HepG2 (cell line): ENCODE results near the gene MIPEP. TPM values are rescaled to one million over a fixed set of nuclear protein-coding genes. Genes with fewer than 3 reads are reported as not detected.

Experiments
- ATAC-seq: fragments of 200-7000 bp; cut with Tn5 transposase; 3 replicates; pipeline ENCODE4 v1.9.1; 2020; ENCODE audit warnings: mild to moderate bottlenecking, moderate library complexity
- BruUV-seq: library from RNA; stranded (reverse); fragments of 400-500 nt; replicated peaks from 2 replicates; lab custom pipeline; 2021; lab: Mats Ljungman, UMichigan
- CTCF ChIA-PET: fragments of 300-600 bp; formaldehyde crosslinking; extraction: SDS; loops from one replicate; lab custom pipeline; 2021; ENCODE audit warnings: low total read pairs, inconsistent platforms, low intra/inter-chr PET ratio; lab: Yijun Ruan, JAX
- POLR2A ChIA-PET: fragments of 350-600 bp; sonication (Branson Sonifier 250); formaldehyde crosslinking; loops from one replicate; lab custom pipeline; 2020; ENCODE audit warnings: antibody characterized with exemption, inconsistent platforms; lab: Yijun Ruan, JAX
- DNase-seq: peaks from one replicate; pipeline ENCODE4 v3.0.0-alpha.2; 2015; ENCODE audit warnings: low spot score
- FAIRE-seq: peaks from 3 replicates; lab custom pipeline; 2011; peaks lifted over from hg19 to GRCh38; lab: Jason Lieb, UNC
- H2AFZ ChIP-seq: one replicate; pipeline ENCODE4 v1.6.1; 2011; ENCODE audit warnings: low read length, inconsistent platforms
- H3K27ac ChIP-seq: fragments of 300-600 bp; 3 replicates; pipeline ENCODE4 v1.8.0; 2011; ENCODE audit warnings: mixed run types, mild to moderate bottlenecking, mixed read lengths, low read length, inconsistent platforms; ENCODE audit not compliant: insufficient read depth; ENCODE audit errors: extremely low read length
- H3K27me3 ChIP-seq, 2 experiments: fragments of 200-600 bp in 1 of 2; 2 replicates in 1 of 2; 3 replicates in 1 of 2; pipeline versions ENCODE4 v1.6.0 to v1.8.0; 2011; ENCODE audit warnings: low read length in 2 of 2, mild to moderate bottlenecking in 2 of 2, moderate library complexity in 2 of 2, inconsistent platforms in 1 of 2; ENCODE audit not compliant: insufficient read depth in 2 of 2, control insufficient read depth in 1 of 2
- H3K36me3 ChIP-seq, 2 experiments: fragments of 200-600 bp in 1 of 2; replicated peaks in 1 of 2; 2 replicates in 1 of 2; 3 replicates in 1 of 2; pipeline versions ENCODE4 v1.5.1 to v1.8.0; 2011; ENCODE audit warnings: low read length in 2 of 2, inconsistent platforms in 1 of 2; ENCODE audit not compliant: insufficient read depth in 2 of 2, control insufficient read depth in 1 of 2
- H3K4me1 ChIP-seq: 2 replicates; pipeline ENCODE4 v1.5.1; 2012; ENCODE audit warnings: low read length, inconsistent platforms; ENCODE audit not compliant: insufficient read depth
- H3K4me2 ChIP-seq: 2 replicates; pipeline ENCODE4 v1.6.0; 2011; ENCODE audit warnings: low read depth, low read length, inconsistent platforms
- H3K4me3 ChIP-seq, 3 experiments: fragments of 200-600 bp in 1 of 3; sonication (generic), shearing (Covaris generic) in 1 of 3; replicated peaks in 1 of 3; 2 replicates each; pipeline ENCODE4 v1.5.1; 2011 to 2016; ENCODE audit warnings: low read length in 3 of 3, inconsistent platforms in 2 of 3, low read depth in 2 of 3, mild to moderate bottlenecking in 2 of 3, control low read depth in 1 of 3, mixed read lengths in 1 of 3; ENCODE audit not compliant: insufficient read depth in 1 of 3
- H3K79me2 ChIP-seq: one replicate; pipeline ENCODE4 v1.6.1; 2011; ENCODE audit warnings: low read length, inconsistent platforms; ENCODE audit not compliant: insufficient read depth
- H3K9ac ChIP-seq: 2 replicates; pipeline ENCODE4 v1.6.0; 2011; ENCODE audit warnings: mild to moderate bottlenecking, low read depth, low read length, inconsistent platforms; ENCODE audit not compliant: insufficient read depth
- H3K9me3 ChIP-seq: 2 replicates; pipeline ENCODE4 v1.5.1; 2012; ENCODE audit warnings: mild to moderate bottlenecking, low read length
- H4K20me1 ChIP-seq: 2 replicates; pipeline ENCODE4 v1.6.0; 2011; ENCODE audit warnings: inconsistent platforms, mild to moderate bottlenecking, low read length, moderate library complexity; ENCODE audit not compliant: insufficient read depth
- AGO2 ChIP-seq: fragments of 200-400 bp; formaldehyde crosslinking; optimal IDR thresholded peaks from 2 replicates; pipeline ENCODE3; 2017; ENCODE audit warnings: mild to moderate bottlenecking, low read depth, low read length, moderate library complexity
- CAMTA2 ChIP-seq: sonication (generic); formaldehyde crosslinking; IDR thresholded peaks from 2 replicates; pipeline ENCODE4 v1.4.0; 2020; ENCODE audit warnings: mild to moderate bottlenecking, missing genetic modification reagents, borderline replicate concordance
- CEBPB ChIP-seq: IDR thresholded peaks from 2 replicates; pipeline ENCODE4 v1.6.1; 2011; ENCODE audit warnings: low read depth, low read length, improper control_type of control experiment, borderline replicate concordance
- IKZF4 ChIP-seq: sonication (generic); formaldehyde crosslinking; IDR thresholded peaks from 2 replicates; pipeline ENCODE4 v1.5.1; 2020; ENCODE audit warnings: borderline replicate concordance, mild to moderate bottlenecking, low read depth, missing genetic modification reagents; ENCODE audit errors: not compliant biosample characterization
- KLF13 ChIP-seq: sonication (generic); formaldehyde crosslinking; IDR thresholded peaks from 2 replicates; pipeline ENCODE4 v1.4.0; 2020; ENCODE audit warnings: mild to moderate bottlenecking, missing genetic modification reagents
- NR3C1 ChIP-seq: sonication (generic); formaldehyde crosslinking; IDR thresholded peaks from 2 replicates; pipeline ENCODE4 v1.4.0; 2020; ENCODE audit warnings: missing genetic modification reagents
- ONECUT2 ChIP-seq: sonication (generic); formaldehyde crosslinking; IDR thresholded peaks from 2 replicates; pipeline ENCODE4 v1.4.0; 2020; ENCODE audit warnings: missing genetic modification reagents
- REL ChIP-seq: sonication (generic); formaldehyde crosslinking; conservative IDR thresholded peaks from 2 replicates; pipeline ENCODE4 v1.8.0; 2022; ENCODE audit warnings: mild to moderate bottlenecking, missing genetic modification reagents, moderate library complexity
- ZNF350 ChIP-seq: sonication (generic); formaldehyde crosslinking; IDR thresholded peaks from 2 replicates; pipeline ENCODE4 v1.4.0; 2020; ENCODE audit warnings: mild to moderate bottlenecking, low read depth, missing genetic modification reagents, borderline replicate concordance
- ZSCAN29 ChIP-seq: sonication (generic); formaldehyde crosslinking; conservative IDR thresholded peaks from 2 replicates; pipeline ENCODE4 v1.4.0; 2020; ENCODE audit warnings: mild to moderate bottlenecking, missing genetic modification reagents
- WGBS: methylation state at CpG from one replicate; pipeline ENCODE4 v1.1.6; 2017; ENCODE audit warnings: low lambda C conversion rate; 5-methylcytosine and 5-hydroxymethylcytosine counted together
- in situ Hi-C: cut with HindIII; loops from 2 replicates; pipeline ENCODE4 v1.10.0; 2017; ENCODE audit warnings: low pct_unique_long_range_greater_than_20kb; ENCODE audit not compliant: extremely low pct_ligation_motif_present
- intact Hi-C: fragments of 100-400 bp; cut with micrococcal nuclease; formaldehyde crosslinking; loops from one replicate; pipeline ENCODE4 v1.10.0; 2022; ENCODE audit not compliant: unreplicated experiment
- polyA plus RNA-seq, 8 experiments: library from polyadenylated mRNA; depleted of rRNA in 3 of 8; stranded (reverse) in 7 of 8; unstranded in 1 of 8; fragments of >200 nt; fragmentation: Illumina TruSeq in 4 of 8; extraction: Trizol in 4 of 8; gene quantifications; 2 replicates each; pipeline versions ENCODE4 v1.2.1 to v1.2.3, GENCODE V29; 2011 to 2016; ENCODE audit warnings: low read depth in 4 of 8, missing spikeins in 1 of 8, mixed read lengths in 1 of 8; ENCODE audit not compliant: insufficient read depth in 1 of 8
- total RNA-seq, 5 experiments: library from RNA; depleted of rRNA; stranded (reverse); fragments of >200 nt; fragmentation: Illumina TruSeq; extraction: Trizol; gene quantifications; 2 replicates each; pipeline ENCODE4 v1.2.3, GENCODE V29; 2016; ENCODE audit warnings: low read depth in 1 of 5
- TF ChIP-seq, protein P1 (sequence below), 2 experiments: IDR thresholded peaks; 2 replicates each; pipeline ENCODE4 v1.6.1; 2011 to 2012; ENCODE audit warnings: low read length in 2 of 2, borderline replicate concordance in 1 of 2, low read depth in 1 of 2, mild to moderate bottlenecking in 1 of 2, moderate library complexity in 1 of 2

The MIPEP gene
- total and polyA plus RNA-seq, 2 of the 13 experiments (the other 11 are each of a cell fraction or from before 2014, with no cell fraction given) = 9.3 to 24.1 TPM

DNA sequence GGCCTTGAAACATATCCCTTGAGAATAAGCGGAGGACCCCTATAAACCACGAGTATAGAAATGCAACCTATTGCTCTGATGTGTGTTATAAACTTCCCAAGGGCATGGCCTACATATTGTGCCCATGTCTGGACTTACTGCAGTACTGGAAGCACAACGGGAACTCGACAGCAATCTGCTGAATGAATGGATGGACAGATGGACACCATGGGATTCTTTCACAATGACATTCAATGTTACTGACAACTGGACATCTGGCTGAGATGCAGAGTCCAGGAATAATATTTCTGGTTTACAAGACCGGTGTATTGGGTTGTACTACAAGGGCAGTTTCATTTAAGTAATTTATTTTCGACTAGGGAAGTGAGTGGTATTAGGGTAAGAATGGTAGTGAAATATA, 123.7 kb downstream of the MIPEP start:
- H3K9ac ChIP-seq = no peak overlapping the region
- in situ Hi-C loops (no loop called here), intact Hi-C loops (no loop called here)
- CTCF ChIA-PET = no interaction called here
- no peaks in the 10 kb centered on the region for H3K79me2 ChIP-seq
- no peak overlapping the region for H3K4me2 ChIP-seq
- POLR2A ChIA-PET = no interaction called here
- ATAC-seq (no peak), DNase-seq (no peak), FAIRE-seq (no peak)
- no peak overlapping the region for H2AFZ ChIP-seq
- no peaks in the 10 kb centered on the region for H3K4me1 ChIP-seq
- no peaks in the 10 kb centered on the region for H3K36me3 ChIP-seq
- no peak overlapping the region for H3K4me3 ChIP-seq
- no peak overlapping the region for H3K27ac ChIP-seq
- no TSS peak for BruUV-seq
- H4K20me1 ChIP-seq = no peaks in the 10 kb centered on the region
- H3K9me3 ChIP-seq = no peaks in the 10 kb centered on the region
- WGBS = 96% methylated on average over 6 of the region's 6 CpGs
- no peaks in the 10 kb centered on the region for H3K27me3 ChIP-seq
- TF ChIP-seq ZNF350 (CRISPR knock-in tag) (no peak), KLF13 (no peak), CEBPB (no peak), ONECUT2 (no peak), CAMTA2 (CRISPR knock-in tag) (no peak)

DNA sequence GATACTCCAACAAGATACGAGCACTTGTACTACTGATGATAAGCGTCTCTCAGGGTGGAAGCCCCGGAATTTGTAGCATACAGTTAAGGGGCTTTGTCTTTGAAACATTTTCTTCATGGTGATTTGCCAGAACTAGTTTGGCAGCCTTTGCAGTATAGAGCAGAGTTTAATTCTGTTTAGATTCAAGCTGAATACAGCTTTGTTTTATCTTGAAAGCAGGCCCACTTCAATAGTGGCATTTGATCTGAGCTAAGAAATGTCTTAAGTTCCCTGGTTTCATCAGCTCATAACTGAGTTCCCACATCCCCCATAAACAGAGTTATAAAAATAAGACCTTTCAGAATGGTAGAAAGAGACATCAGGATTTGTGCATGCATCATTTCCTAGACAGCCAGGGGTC, 125.9 kb downstream of the MIPEP start:
- ChIA-PET POLR2A (no interaction called here), CTCF (no interaction called here)
- no peak overlapping the region for H3K4me2 ChIP-seq
- no peaks in the 10 kb centered on the region for H3K9me3 ChIP-seq
- H3K36me3 ChIP-seq = no peaks in the 10 kb centered on the region
- no peak overlapping the region for H2AFZ ChIP-seq
- no TSS peak for BruUV-seq
- no peak overlapping the region for H3K9ac ChIP-seq
- no peaks in the 10 kb centered on the region for H3K79me2 ChIP-seq
- no peaks in the 10 kb centered on the region for H3K4me1 ChIP-seq
- DNase-seq (no peak), FAIRE-seq (no peak), ATAC-seq (no peak)
- H4K20me1 ChIP-seq = no peaks in the 10 kb centered on the region
- no peak overlapping the region for H3K27ac ChIP-seq
- 96% methylated on average over 3 of the region's 3 CpGs for WGBS
- H3K27me3 ChIP-seq = no peaks in the 10 kb centered on the region
- H3K4me3 ChIP-seq = no peak overlapping the region
- intact Hi-C loops = no loop called here
- in situ Hi-C loops = no loop called here
- TF ChIP-seq NR3C1 (CRISPR knock-in tag) = no peak
- TF ChIP-seq, protein P1, sequence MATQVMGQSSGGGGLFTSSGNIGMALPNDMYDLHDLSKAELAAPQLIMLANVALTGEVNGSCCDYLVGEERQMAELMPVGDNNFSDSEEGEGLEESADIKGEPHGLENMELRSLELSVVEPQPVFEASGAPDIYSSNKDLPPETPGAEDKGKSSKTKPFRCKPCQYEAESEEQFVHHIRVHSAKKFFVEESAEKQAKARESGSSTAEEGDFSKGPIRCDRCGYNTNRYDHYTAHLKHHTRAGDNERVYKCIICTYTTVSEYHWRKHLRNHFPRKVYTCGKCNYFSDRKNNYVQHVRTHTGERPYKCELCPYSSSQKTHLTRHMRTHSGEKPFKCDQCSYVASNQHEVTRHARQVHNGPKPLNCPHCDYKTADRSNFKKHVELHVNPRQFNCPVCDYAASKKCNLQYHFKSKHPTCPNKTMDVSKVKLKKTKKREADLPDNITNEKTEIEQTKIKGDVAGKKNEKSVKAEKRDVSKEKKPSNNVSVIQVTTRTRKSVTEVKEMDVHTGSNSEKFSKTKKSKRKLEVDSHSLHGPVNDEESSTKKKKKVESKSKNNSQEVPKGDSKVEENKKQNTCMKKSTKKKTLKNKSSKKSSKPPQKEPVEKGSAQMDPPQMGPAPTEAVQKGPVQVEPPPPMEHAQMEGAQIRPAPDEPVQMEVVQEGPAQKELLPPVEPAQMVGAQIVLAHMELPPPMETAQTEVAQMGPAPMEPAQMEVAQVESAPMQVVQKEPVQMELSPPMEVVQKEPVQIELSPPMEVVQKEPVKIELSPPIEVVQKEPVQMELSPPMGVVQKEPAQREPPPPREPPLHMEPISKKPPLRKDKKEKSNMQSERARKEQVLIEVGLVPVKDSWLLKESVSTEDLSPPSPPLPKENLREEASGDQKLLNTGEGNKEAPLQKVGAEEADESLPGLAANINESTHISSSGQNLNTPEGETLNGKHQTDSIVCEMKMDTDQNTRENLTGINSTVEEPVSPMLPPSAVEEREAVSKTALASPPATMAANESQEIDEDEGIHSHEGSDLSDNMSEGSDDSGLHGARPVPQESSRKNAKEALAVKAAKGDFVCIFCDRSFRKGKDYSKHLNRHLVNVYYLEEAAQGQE (IDR thresholded peaks at IDR 0.05; ENCODE audit: borderline replicate concordance in 1 of 2, low read depth in 1 of 2, low read length in 2 of 2) = no peak
- no peak for TF ChIP-seq REL (CRISPR knock-in tag)
- TF ChIP-seq AGO2 = no peak
- no peak for TF ChIP-seq IKZF4
- TF ChIP-seq ZSCAN29 = no peak
- TF ChIP-seq, all 625 proteins: peak for 0
